Effector memory CD8-positive, alpha-beta T cell (primary cell): ENCODE data around the gene PLPP4.
A peak's percentile ranks its signal among the peaks of the same experiment; 100 is the strongest.

Experiments
- ATAC-seq: fragments of 150-1000 bp; cut with Tn5 transposase; replicated peaks from 2 replicates; pipeline ENCODE4 v1.10.0; 2021; ENCODE audit warnings: mild to moderate bottlenecking, moderate library complexity
- DNase-seq, 3 experiments: peaks; one replicate each; pipeline ENCODE4 v3.0.0; 2021
- H3K27ac Mint-ChIP-seq, 2 donors: one replicate each; pipeline ENCODE4 v1.8.0; 2022; ENCODE audit warnings: mild to moderate bottlenecking in 2 of 2, mixed read lengths in 2 of 2, moderate library complexity in 2 of 2
- H3K27me3 Mint-ChIP-seq, 2 donors: one replicate each; pipeline ENCODE4 v1.8.0; 2022; ENCODE audit warnings: mixed read lengths in 2 of 2
- H3K36me3 Mint-ChIP-seq: one replicate; pipeline ENCODE4 v1.8.0; 2022; ENCODE audit warnings: mild to moderate bottlenecking, moderate library complexity, mixed read lengths; ENCODE audit not compliant: insufficient read depth
- H3K4me1 Mint-ChIP-seq, 2 donors: one replicate each; pipeline ENCODE4 v1.8.0; 2022; ENCODE audit warnings: low read depth in 2 of 2, mixed read lengths in 2 of 2
- H3K4me3 Mint-ChIP-seq, 2 donors: one replicate each; pipeline ENCODE4 v1.8.0; 2022; ENCODE audit warnings: mild to moderate bottlenecking in 2 of 2, mixed read lengths in 2 of 2, moderate library complexity in 2 of 2
- H3K9me3 Mint-ChIP-seq, 2 donors: one replicate each; pipeline ENCODE4 v1.8.0; 2022; ENCODE audit warnings: mixed read lengths in 2 of 2
- total RNA-seq, 9 experiments: gene quantifications; one replicate each; lab custom pipeline; 2026; lab: John Stamatoyannopoulos, UW

PLPP4 gene
- 0 to 0.11 (median 0) reads per million in 9 experiments for total RNA-seq

DNA sequence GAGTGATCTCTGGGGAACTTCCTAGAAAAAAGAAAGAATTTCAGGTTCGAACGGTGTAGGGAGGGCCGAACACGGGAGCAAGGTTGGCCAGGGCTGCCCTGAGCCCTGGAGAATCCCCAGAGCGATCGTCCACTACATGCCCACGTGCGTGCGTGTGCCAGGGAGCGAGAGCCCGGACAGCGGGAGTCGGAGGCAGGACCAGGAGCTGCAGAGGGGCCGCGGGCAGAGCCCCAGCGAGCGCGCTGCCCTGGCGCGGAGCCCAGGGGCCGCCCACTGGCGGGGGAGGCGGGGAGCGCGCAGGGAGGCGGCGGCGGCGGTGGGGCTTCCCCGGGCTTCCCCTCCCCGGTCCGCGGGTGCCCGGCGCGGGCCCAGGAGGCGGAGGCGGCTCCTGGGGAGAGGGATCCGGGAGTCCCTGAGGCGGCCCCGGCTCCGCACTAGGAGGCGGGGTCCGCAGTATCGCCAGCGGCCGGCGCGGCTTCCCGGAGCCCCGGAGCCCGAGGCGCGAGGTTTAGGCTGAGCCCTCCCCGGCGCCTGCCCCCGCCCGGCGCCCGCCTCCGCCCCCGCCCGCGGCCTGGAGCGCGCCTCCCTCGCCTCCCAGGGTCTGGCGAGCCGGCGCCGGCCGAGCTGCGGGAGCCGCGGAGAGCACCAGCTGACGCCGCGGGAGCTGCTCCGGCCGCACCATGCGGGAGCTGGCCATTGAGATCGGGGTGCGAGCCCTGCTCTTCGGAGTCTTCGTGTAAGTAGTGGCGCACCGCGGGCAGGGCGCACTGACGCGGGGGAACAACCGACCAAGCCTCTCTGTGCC, at the start of gene PLPP4:
TSS of gene PLPP4 (plus strand) at position 602 of the 805 bp plus-strand sequence. CDS start at position 681, 79 bp downstream.
- peak within 1 kb of the TSS in 1 of 2 donors; percentile 60 for H3K4me3 Mint-ChIP-seq

DNA sequence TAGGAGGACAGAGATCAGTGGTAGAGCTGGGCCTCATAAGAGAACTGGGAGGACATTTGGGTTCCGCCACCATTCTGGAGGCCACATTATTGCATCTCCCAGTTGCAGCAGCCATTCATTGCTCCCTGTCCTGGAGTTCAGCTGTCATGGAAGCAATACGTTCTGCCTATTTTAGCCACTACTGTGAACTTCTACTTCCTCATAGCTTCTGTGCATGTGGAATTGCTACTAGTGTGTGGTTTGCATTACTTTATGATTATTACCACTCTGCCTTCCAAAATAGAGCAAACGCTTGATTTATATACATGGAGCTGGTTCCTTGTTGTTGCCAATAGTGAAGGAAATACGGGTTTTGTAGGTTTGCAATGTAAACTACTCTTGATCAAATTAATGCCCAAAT, 47.2 kb upstream of the PLPP4 start:
- Mint-ChIP-seq H3K27me3 (peaks cover 8 to 16% of the 10 kb centered on the region in 2 donors), H3K4me1 (no peaks in the 10 kb centered on the region), H3K27ac (no peak overlapping the region), H3K4me3 (no peak overlapping the region), H3K36me3 (no peaks in the 10 kb centered on the region), H3K9me3 (peaks cover 2 to 7% of the 10 kb centered on the region in 2 donors)
- DNase-seq (no peak), ATAC-seq (no peak)

More for the DNA sequence above, at the start of gene PLPP4:
- Mint-ChIP-seq H3K27me3 (peaks cover 26 to 58% of the 10 kb centered on the region in 2 donors), H3K36me3 (peaks cover 3% of the 10 kb centered on the region), H3K27ac (no peak within 1 kb of the TSS), H3K4me1 (peaks cover 0 to 2% of the 10 kb centered on the region in 2 donors), H3K9me3 (no peaks in the 10 kb centered on the region)
- DNase-seq (no peak), ATAC-seq (no peak)

DNA sequence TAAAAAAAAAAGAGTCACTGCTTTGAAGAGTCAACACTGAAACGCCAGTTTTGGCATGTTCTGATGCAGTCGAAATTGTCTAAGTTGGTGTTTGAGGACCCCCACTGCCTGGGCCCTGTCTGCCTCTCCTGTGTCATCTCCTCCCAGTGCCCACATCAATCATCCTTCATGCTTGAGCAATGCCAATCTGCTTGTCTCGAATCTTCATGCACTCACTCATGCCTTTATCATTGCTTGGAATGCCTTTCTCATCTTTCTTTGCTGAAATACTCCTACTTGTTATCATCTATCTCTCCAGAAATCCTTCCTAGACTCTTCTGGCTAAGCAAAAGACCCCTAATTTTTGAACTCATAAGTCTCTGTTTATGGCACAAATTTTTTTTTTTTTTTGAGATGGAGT, 42.1 kb upstream of the PLPP4 start:
- no peaks in the 10 kb centered on the region for H3K36me3 Mint-ChIP-seq
- no peak overlapping the region for H3K27ac Mint-ChIP-seq
- DNase-seq (no peak), ATAC-seq (no peak)
- H3K4me3 Mint-ChIP-seq, result no peak overlapping the region
- peaks cover 4 to 7% of the 10 kb centered on the region in 2 donors for H3K9me3 Mint-ChIP-seq
- H3K27me3 Mint-ChIP-seq, result peaks cover 8 to 18% of the 10 kb centered on the region in 2 donors
- H3K4me1 Mint-ChIP-seq, result no peaks in the 10 kb centered on the region

GRCh38 chr10:120415709-120416330, 41.2 kb upstream of the PLPP4 start:
- H3K4me3 Mint-ChIP-seq, result no peak overlapping the region
- no peaks in the 10 kb centered on the region for H3K4me1 Mint-ChIP-seq
- H3K36me3 Mint-ChIP-seq, result no peaks in the 10 kb centered on the region
- DNase-seq (no peak), ATAC-seq (no peak)
- no peak overlapping the region for H3K27ac Mint-ChIP-seq
- peaks cover 4 to 5% of the 10 kb centered on the region in 2 donors for H3K9me3 Mint-ChIP-seq
- H3K27me3 Mint-ChIP-seq, result peaks cover 5 to 16% of the 10 kb centered on the region in 2 donors

DNA sequence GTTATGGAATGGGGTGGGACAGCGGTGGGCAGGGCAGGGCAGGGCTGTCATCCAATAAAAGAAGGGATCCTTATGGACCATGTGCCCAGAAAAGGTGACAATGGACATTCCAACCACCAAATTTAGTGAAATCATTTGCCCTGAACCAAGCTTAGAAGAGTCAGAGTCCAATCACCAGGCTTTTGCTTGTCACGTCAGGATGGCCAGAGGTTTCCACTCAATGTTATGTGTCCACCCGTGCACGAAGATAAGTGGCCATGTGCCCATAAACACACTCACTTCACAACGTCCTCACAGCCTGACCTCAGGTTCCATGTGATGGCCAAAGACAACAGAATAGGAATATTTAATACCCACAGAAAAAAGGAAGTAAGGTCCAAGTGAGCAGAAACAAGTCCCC, 36.6 kb upstream of the PLPP4 start:
- Mint-ChIP-seq H3K27me3 (peaks cover 11 to 22% of the 10 kb centered on the region in 2 donors), H3K9me3 (no peaks in the 10 kb centered on the region), H3K4me3 (no peak overlapping the region), H3K4me1 (no peaks in the 10 kb centered on the region), H3K36me3 (no peaks in the 10 kb centered on the region), H3K27ac (no peak overlapping the region)
- DNase-seq, result no peak
- ATAC-seq, result no peak

- no peak for ATAC-seq
- Mint-ChIP-seq H3K9me3 (no peaks in the 10 kb centered on the region), H3K4me1 (no peaks in the 10 kb centered on the region), H3K27ac (no peak overlapping the region), H3K36me3 (no peaks in the 10 kb centered on the region), H3K4me3 (no peak overlapping the region), H3K27me3 (peaks cover 11 to 31% of the 10 kb centered on the region in 2 donors)
- no peak for DNase-seq
These were observed 35.8 kb upstream of the PLPP4 start for GRCh38 chr10:120421250-120421649.

DNA sequence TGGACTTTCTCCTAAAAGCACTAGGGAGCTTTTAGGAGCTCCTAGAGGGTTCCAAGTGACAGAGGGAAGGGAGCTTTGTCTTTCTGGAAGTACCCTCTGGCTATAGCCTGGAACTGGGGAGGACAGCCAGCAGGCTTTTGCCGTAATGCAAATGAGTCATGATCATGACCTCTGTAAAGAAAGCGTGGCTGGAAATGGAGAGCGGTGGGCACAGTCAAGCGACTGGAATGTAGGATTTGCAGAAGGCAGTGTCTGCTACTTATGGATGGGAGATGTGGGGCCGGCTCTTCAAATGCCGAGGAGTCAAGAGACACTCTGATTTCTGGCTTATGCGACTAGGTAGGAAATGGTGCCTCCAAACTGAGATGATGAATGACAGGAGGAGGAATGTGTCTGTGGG, 34.6 kb upstream of the PLPP4 start:
- DNase-seq (no peak), ATAC-seq (no peak)
- Mint-ChIP-seq H3K27me3 (peaks cover 11 to 37% of the 10 kb centered on the region in 2 donors), H3K4me1 (no peaks in the 10 kb centered on the region), H3K9me3 (no peaks in the 10 kb centered on the region), H3K27ac (no peak overlapping the region), H3K36me3 (no peaks in the 10 kb centered on the region), H3K4me3 (no peak overlapping the region)

DNA sequence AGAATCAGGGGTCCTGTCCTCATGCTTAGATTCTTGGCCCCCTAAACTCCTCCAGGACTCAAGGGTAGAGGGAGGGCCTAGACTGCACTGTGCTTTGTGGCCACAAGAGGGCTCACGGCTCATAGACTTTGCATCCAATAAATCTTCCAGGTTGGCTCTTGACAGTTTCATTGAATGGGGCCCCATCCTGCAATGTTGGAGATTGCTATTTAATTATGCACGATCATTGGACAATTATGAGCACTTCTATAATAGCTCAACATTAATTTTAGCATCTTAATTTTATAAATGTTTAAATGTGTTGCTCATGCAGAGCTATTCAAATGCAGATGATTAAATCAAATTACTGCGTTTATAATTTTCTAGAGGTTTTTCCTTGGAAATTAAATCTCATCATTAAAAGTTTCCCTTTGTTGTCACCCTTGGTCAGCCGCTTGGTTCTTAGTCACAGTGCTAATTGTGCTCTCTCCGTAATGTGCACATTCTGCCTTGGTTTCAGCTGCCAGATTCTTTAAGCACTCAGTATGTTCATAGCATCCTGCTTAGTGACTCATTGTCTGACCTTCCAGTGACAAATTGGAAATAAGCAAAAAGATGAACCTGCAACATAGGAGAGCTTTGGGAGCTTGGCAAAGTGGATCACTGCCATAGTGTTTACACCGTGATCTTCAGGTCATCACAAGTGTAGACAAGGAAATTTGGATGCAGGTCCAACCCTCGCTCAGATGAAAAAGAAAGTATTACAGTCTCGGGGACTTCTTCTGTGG, 33.4 kb upstream of the PLPP4 start:
- H3K27me3 Mint-ChIP-seq, result peaks cover 11 to 37% of the 10 kb centered on the region in 2 donors
- H3K4me3 Mint-ChIP-seq, result no peak overlapping the region
- DNase-seq (peak in 2 of 3 experiments; percentile 3 to 10), ATAC-seq (no peak)
- no peaks in the 10 kb centered on the region for H3K9me3 Mint-ChIP-seq
- H3K27ac Mint-ChIP-seq, result no peak overlapping the region
- no peaks in the 10 kb centered on the region for H3K4me1 Mint-ChIP-seq
- no peaks in the 10 kb centered on the region for H3K36me3 Mint-ChIP-seq

DNA sequence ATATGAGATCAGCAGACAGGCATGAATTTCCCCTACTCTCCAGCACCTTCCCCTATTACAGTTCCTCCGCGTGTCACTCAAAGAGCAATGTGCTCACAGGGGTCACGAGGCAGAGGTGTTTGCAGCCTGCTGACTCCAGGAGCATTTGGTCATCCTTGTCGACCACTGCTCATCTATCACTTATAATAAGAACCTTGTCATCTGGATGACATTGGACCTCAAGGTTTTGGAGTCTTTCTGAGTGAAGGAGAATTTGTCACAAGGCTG, 32.9 kb upstream of the PLPP4 start:
- ATAC-seq (no peak), DNase-seq (no peak)
- Mint-ChIP-seq H3K36me3 (no peaks in the 10 kb centered on the region), H3K4me3 (no peak overlapping the region), H3K4me1 (no peaks in the 10 kb centered on the region), H3K27ac (no peak overlapping the region), H3K9me3 (no peaks in the 10 kb centered on the region), H3K27me3 (peaks cover 11 to 37% of the 10 kb centered on the region in 2 donors)

- H3K9me3 Mint-ChIP-seq, result no peaks in the 10 kb centered on the region
- peaks cover 0 to 3% of the 10 kb centered on the region in 2 donors for H3K4me1 Mint-ChIP-seq
- H3K36me3 Mint-ChIP-seq, result no peaks in the 10 kb centered on the region
- no peak overlapping the region for H3K4me3 Mint-ChIP-seq
- no peak overlapping the region for H3K27ac Mint-ChIP-seq
- DNase-seq (no peak), ATAC-seq (no peak)
- peaks cover 19 to 50% of the 10 kb centered on the region in 2 donors for H3K27me3 Mint-ChIP-seq
These were observed 30.7 kb upstream of the PLPP4 start for GRCh38 chr10:120426306-120426705.

- no peak for ATAC-seq
- H3K4me3 Mint-ChIP-seq, result no peak overlapping the region
- H3K27ac Mint-ChIP-seq, result no peak overlapping the region
- H3K27me3 Mint-ChIP-seq, result peaks cover 26 to 57% of the 10 kb centered on the region in 2 donors
- DNase-seq, result no peak
- no peaks in the 10 kb centered on the region for H3K36me3 Mint-ChIP-seq
- no peaks in the 10 kb centered on the region for H3K9me3 Mint-ChIP-seq
- H3K4me1 Mint-ChIP-seq, result peaks cover 0 to 5% of the 10 kb centered on the region in 2 donors
These were observed 28.3 kb upstream of the PLPP4 start for GRCh38 chr10:120428754-120429153.

- Mint-ChIP-seq H3K27me3 (peaks cover 26 to 51% of the 10 kb centered on the region in 2 donors), H3K4me1 (peaks cover 0 to 5% of the 10 kb centered on the region in 2 donors), H3K27ac (no peak overlapping the region), H3K36me3 (no peaks in the 10 kb centered on the region), H3K4me3 (no peak overlapping the region), H3K9me3 (no peaks in the 10 kb centered on the region)
- ATAC-seq (no peak), DNase-seq (no peak)
These were observed 27.6 kb upstream of the PLPP4 start for GRCh38 chr10:120429395-120429794.

GRCh38 chr10:120431251-120431651, 25.8 kb upstream of the PLPP4 start:
- no peaks in the 10 kb centered on the region for H3K9me3 Mint-ChIP-seq

More at GRCh38 chr10:120431251-120431651, 25.8 kb upstream of the PLPP4 start:
- no peak for DNase-seq
- Mint-ChIP-seq H3K4me3 (no peak overlapping the region), H3K27me3 (peaks cover 26 to 44% of the 10 kb centered on the region in 2 donors), H3K36me3 (no peaks in the 10 kb centered on the region), H3K4me1 (peaks cover 0 to 5% of the 10 kb centered on the region in 2 donors), H3K27ac (no peak overlapping the region)
- no peak for ATAC-seq
